Brain microvascular endothelial cell (primary cell): ENCODE data around the gene ZDHHC11.

ENCODE experiments used
- DNase-seq: peaks from one replicate; pipeline ENCODE4 v3.0.0-alpha.2; 2020
- H3K27ac ChIP-seq: fragments of 250-450 bp; sonication (Bioruptor Pico); 2 replicates; pipeline ENCODE4 v1.5.1; 2020; ENCODE audit warnings: mild to moderate bottlenecking, moderate library complexity
- H3K27me3 ChIP-seq: fragments of 250-450 bp; sonication (Bioruptor Pico); replicated peaks from 2 replicates; pipeline ENCODE4 v1.5.1; 2020; ENCODE audit warnings: mild to moderate bottlenecking
- H3K36me3 ChIP-seq: fragments of 250-450 bp; sonication (Bioruptor Pico); replicated peaks from 2 replicates; pipeline ENCODE4 v1.5.1; 2020; ENCODE audit warnings: mild to moderate bottlenecking
- H3K4me3 ChIP-seq: 2 replicates; pipeline ENCODE4 v1.5.1; 2011; ENCODE audit warnings: low read depth, mild to moderate bottlenecking, control low read depth, low read length, moderate library complexity
- in situ Hi-C: cut with HindIII; loops from 2 replicates; pipeline ENCODE4 v1.10.0; 2017; ENCODE audit warnings: low sequenced_read_pairs, low pct_ligation_motif_present
- TF ChIP-seq, protein P1 (sequence below): IDR thresholded peaks from 2 replicates; pipeline ENCODE4 v1.5.1; 2011; ENCODE audit warnings: low read depth, mild to moderate bottlenecking, moderate library complexity, low read length, control low read depth, inconsistent platforms; ENCODE audit errors: missing control alignments

ZDHHC11 gene

DNA sequence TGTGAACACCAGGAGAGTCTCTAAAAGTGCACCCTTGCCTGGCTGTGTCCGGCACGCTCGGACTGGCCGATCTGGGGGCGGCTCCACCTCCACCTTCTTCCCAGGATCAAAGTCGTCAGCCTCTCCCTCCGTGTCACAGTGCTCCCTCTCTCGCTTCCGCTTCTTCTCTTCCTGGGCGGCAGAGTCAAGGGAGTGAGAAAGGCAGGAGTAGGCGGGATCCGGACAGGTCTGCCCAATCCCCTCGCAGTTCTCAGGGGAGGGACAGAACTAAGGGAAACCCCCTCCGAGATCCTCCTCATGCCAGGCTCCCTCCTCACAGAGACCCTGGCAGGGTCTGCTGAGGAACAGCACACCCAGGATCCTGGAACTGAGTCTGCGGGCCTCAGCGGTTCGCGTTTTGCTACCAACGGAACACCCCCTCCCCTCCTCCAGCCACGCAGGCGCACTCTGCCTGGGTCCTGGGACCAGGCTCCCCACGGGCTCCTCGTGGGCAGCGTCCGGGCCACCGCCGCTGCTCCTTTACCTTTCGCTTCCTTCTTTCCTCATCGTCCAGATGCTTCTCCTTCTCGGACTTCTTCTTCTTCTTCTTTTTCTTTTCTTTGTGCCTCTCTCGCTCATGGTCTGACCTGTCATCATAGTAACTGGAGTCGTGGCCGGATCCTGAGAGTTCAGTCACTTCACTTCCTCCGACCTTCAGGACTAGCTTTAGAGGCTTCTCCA, 40.5 kb upstream of the ZDHHC11 start:
- H3K4me3 ChIP-seq: peak overlapping the region; percentile 92
- H3K36me3 ChIP-seq: peaks cover 42% of the 10 kb centered on the region
- H3K27me3 ChIP-seq: no peaks in the 10 kb centered on the region
- no peak overlapping the region for H3K27ac ChIP-seq
- in situ Hi-C loops: no loop called here
- TF ChIP-seq, protein P1, sequence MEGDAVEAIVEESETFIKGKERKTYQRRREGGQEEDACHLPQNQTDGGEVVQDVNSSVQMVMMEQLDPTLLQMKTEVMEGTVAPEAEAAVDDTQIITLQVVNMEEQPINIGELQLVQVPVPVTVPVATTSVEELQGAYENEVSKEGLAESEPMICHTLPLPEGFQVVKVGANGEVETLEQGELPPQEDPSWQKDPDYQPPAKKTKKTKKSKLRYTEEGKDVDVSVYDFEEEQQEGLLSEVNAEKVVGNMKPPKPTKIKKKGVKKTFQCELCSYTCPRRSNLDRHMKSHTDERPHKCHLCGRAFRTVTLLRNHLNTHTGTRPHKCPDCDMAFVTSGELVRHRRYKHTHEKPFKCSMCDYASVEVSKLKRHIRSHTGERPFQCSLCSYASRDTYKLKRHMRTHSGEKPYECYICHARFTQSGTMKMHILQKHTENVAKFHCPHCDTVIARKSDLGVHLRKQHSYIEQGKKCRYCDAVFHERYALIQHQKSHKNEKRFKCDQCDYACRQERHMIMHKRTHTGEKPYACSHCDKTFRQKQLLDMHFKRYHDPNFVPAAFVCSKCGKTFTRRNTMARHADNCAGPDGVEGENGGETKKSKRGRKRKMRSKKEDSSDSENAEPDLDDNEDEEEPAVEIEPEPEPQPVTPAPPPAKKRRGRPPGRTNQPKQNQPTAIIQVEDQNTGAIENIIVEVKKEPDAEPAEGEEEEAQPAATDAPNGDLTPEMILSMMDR: no peak
- DNase-seq: no peak

DNA sequence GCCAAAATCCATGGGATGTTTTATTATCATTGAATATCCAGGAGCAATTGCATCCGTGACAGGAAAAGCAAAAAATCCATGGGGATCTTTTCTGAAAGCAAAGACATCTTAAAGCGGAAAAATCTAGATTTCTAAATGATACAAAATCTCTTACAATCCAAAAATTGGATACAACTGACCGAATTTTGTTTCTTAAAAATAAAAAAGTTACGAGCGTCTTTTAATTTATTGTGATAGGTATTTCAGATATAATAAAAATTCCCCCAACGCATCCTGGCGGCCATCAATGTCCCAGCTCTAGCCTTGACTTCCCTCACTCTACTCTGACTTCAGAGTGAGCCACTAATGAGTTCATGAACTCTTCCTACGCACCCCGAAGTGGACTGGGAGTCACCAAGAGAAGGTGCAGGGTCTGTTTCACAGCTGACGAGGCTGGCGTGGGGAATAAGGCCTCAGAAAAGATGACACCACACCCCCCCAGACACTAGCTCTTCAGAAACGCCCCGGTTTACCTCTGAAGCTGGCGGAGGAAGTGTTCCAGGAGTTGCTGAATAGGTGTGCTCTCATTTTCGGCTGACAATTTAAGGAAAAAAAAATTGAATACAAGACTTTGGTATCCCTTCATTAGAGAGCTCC, 38.4 kb upstream of the ZDHHC11 start:
- TF ChIP-seq, protein P1: no peak
- H3K36me3 ChIP-seq: peaks cover 62% of the 10 kb centered on the region
- in situ Hi-C loops: no loop called here

DNA sequence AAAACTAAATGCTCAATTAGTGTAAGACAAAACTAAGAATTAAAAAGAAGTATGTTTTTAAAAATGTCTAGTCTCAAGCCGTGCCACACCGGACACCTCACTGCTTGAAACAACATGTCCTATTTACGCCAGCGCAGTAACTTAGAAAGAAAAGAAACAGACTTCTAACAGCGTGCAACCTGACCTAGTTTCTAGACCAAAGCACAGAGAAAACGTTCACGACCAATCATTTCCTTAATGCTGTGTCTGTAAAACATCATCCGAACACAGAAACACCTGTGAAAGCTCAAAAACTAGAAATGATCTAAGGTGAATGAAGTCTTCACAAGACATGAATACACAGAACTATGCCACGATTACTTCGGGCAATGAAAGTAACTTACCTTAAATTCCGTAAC, 37.9 kb upstream of the ZDHHC11 start:
- TF ChIP-seq, protein P1: no peak
- Histone ChIP-seq H3K4me3 (no peak overlapping the region), H3K36me3 (peaks cover 68% of the 10 kb centered on the region), H3K27ac (no peak overlapping the region), H3K27me3 (no peaks in the 10 kb centered on the region)
- DNase-seq: no peak
- in situ Hi-C loops: no loop called here

More for the DNA sequence above, 38.4 kb upstream of the ZDHHC11 start:
- no peak for DNase-seq
- no peaks in the 10 kb centered on the region for H3K27me3 ChIP-seq
- no peak overlapping the region for H3K27ac ChIP-seq
- H3K4me3 ChIP-seq: no peak overlapping the region

DNA sequence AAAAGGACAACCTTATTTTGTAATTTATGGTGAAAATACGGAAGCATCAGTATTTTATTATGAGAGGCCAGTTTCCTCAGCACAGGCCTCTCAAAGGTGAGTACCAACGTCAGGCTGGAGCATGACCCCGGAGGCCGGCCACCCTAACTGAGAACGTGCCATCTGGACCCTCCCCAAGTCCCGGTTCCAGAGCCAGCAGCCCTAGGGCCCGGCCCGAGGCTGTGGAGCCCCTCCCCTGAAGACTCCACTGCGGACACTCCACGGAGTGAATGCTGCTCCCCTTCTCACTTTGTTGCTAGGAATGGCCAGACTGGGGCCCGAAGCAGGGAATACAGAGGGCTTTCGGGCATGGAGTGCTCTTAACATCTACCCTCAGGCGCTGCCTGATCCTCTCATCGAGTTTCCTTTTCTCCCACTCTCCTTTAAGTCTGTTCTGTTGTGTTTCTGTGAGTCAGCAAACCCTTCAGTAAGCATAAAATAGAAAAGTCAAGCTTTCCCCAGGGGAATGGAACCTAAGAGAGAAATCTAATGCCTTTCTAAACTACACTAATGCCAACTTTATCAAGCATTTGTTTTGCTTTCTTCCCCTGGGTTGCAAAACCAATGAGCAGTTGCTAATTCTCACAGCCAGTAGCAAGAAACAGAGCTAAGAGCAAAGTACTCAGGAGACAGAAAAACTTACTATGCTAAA, 37.3 kb upstream of the ZDHHC11 start:
- in situ Hi-C loops: no loop called here
- no peak overlapping the region for H3K4me3 ChIP-seq
- TF ChIP-seq, protein P1: no peak
- H3K36me3 ChIP-seq: peaks cover 73% of the 10 kb centered on the region
- H3K27me3 ChIP-seq: no peaks in the 10 kb centered on the region
- DNase-seq: no peak
- no peak overlapping the region for H3K27ac ChIP-seq

DNA sequence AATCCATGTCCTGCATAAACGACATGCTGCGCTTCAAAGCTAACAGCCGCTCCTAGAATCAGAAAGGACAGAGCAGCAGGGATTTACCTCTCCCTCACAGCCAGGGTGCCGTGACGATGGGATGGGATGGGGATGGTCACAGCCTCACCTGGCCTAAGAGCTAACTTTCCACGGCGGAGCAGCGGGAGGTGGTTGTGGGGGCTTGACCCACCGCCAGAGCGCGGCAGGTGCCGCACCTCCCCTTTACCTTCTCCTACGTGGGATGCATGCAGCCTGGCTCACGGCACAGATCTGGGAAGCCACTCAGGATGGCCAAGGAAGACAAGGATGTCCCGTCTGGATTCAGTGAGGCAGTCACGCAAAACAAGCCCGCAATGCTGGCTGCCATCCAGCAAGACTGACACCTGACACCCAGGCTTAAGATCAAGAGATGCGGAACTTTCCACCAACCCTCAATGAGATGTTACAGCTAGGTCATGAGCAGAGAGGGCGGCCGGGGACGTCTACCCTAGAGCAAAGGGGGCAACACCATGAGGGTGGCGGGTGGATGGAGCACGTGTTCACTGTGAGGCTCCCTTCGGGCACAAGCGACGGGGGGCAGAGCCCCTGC, 36.0 kb upstream of the ZDHHC11 start:
- H3K36me3 ChIP-seq: peaks cover 81% of the 10 kb centered on the region

More for the DNA sequence above, 36.0 kb upstream of the ZDHHC11 start:
- in situ Hi-C loops: no loop called here
- no peak overlapping the region for H3K4me3 ChIP-seq
- no peak overlapping the region for H3K27ac ChIP-seq
- no peaks in the 10 kb centered on the region for H3K27me3 ChIP-seq
- TF ChIP-seq, protein P1: no peak
- DNase-seq: no peak
